Measurements from ENCODE around the gene PIK3R5.

DNA sequence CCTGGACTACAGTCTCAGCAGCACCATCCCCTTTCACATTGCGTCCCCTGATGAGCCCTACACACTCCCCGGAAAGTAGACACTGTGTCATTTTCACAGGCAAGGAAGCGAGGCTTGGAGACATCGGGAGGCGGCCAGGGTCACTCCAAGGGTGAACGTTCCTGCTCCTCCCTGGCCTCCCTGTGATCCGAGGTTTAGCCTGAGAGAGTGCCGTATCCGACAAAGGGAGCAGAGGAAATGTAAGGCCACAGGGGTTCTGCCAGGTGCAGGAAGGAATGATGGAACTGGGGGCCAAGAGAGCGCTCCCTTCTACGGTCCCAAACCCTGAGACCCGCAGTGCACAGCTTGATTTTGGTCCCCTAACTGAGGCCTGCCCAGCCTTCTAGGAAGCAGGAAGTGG, 90.1 kb downstream of the PIK3R5 start:
- TF ChIP-seq POLR2A (IDR thresholded peaks at IDR 0.05) (no peak), CTCF (IDR thresholded peaks at IDR 0.05) (no peak)
